K562 (cell line): ENCODE data around the gene YBX2. TPM values are rescaled to one million over a fixed set of nuclear protein-coding genes. Genes with fewer than 3 reads are reported as not detected.

Source experiments
- E4F1 ChIP-seq: fragments of 250-450 bp; sonication (Bioruptor Pico); IDR thresholded peaks from 2 replicates; pipeline ENCODE4 v1.5.0; 2021; ENCODE audit warnings: mild to moderate bottlenecking, borderline replicate concordance
- MTA2 ChIP-seq: fragments of 450-650 bp; IDR thresholded peaks from 2 replicates; pipeline ENCODE4 v1.6.1; 2016; ENCODE audit warnings: low read depth
- ZNF407 ChIP-seq: fragments of 450-650 bp; IDR thresholded peaks from 2 replicates; pipeline ENCODE4 v1.6.1; 2016; ENCODE audit warnings: low read depth
- ZNF77 ChIP-seq: fragments of 250-450 bp; sonication (Bioruptor Pico); IDR thresholded peaks from 2 replicates; pipeline ENCODE4 v1.5.0; 2020
- polyA plus RNA-seq, 8 experiments: library from polyadenylated mRNA; depleted of rRNA in 4 of 8; stranded (reverse) in 5 of 8; unstranded in 3 of 8; fragments of >200 nt; fragmentation: Nextera tagmentation in 2 of 8; fragmentation: Illumina TruSeq in 1 of 8; extraction: Ambion mirVana in 2 of 8; extraction: Trizol in 1 of 8; gene quantifications; 2 replicates each; pipeline versions ENCODE4 v1.2.1 to v1.2.3, GENCODE V29; 2011 to 2014; ENCODE audit warnings: inconsistent platforms in 1 of 8, missing spikeins in 1 of 8
- total RNA-seq, 7 experiments: library from RNA; depleted of rRNA in 6 of 7; stranded (reverse); fragments of >200 nt in 6 of 7; fragmentation: Illumina TruSeq in 2 of 7; extraction: Trizol in 2 of 7; gene quantifications; 2 replicates each; pipeline versions ENCODE4 v1.2.1 to v1.2.3, GENCODE V29; 2011 to 2021; ENCODE audit warnings: low replicate concordance in 1 of 7

The YBX2 gene
- total and polyA plus RNA-seq, 9 of the 15 experiments (the other 6 are each of a cell fraction or from before 2014, with no cell fraction given): 0.03 to 0.59 (median 0.27) TPM; not detected in 6

- TF ChIP-seq ZNF407 (no peak), E4F1 (CRISPR knock-in tag) (no peak), ZNF77 (no peak), MTA2 (no peak)
- TF ChIP-seq, all 486 proteins: peak for 0
Measured at GRCh38 chr17:7259555-7259889, 34.9 kb downstream of the YBX2 start (continued).
